NT2/D1 (cell line): Measurements from ENCODE around the gene TMEM40.
"Not testable (repeated sequence)": the region's sequence is repeated elsewhere in the genome, so short reads cannot be mapped to it uniquely, and the experiment has no call there.

Experiments
- DNase-seq: peaks from one replicate; pipeline ENCODE4 v3.0.0-alpha.2; 2011; ENCODE audit warnings: low read depth, low spot score
- H3K27me3 ChIP-seq: 2 replicates; pipeline ENCODE4 v1.6.0; 2011; ENCODE audit warnings: mild to moderate bottlenecking; ENCODE audit not compliant: insufficient read length, insufficient read depth
- H3K36me3 ChIP-seq: 2 replicates; pipeline ENCODE4 v1.6.1; 2011; ENCODE audit warnings: mild to moderate bottlenecking, low read length, mixed read lengths; ENCODE audit not compliant: insufficient read depth, insufficient read length
- H3K4me1 ChIP-seq: 2 replicates; pipeline ENCODE4 v1.5.1; 2011; ENCODE audit not compliant: insufficient read depth, insufficient read length
- H3K4me3 ChIP-seq: 2 replicates; pipeline ENCODE4 v1.5.1; 2011; ENCODE audit warnings: low read depth; ENCODE audit not compliant: insufficient read length
- H3K9ac ChIP-seq: 2 replicates; pipeline ENCODE4 v1.6.0; 2011; ENCODE audit warnings: low read depth; ENCODE audit not compliant: insufficient read length
- H3K9me3 ChIP-seq: 2 replicates; pipeline ENCODE4 v1.5.1; 2011; ENCODE audit warnings: mild to moderate bottlenecking, low read length; ENCODE audit not compliant: insufficient read depth
- SUZ12 ChIP-seq: IDR thresholded peaks from 2 replicates; pipeline ENCODE4 v1.6.1; 2011; ENCODE audit not compliant: insufficient read length, insufficient read depth; ENCODE audit errors: extremely low read depth
- YY1 ChIP-seq: IDR thresholded peaks from 2 replicates; pipeline ENCODE4 v1.6.1; 2011; ENCODE audit not compliant: insufficient read length, insufficient read depth
- ZNF274 ChIP-seq: IDR thresholded peaks from 2 replicates; pipeline ENCODE4 v1.6.1; 2011; ENCODE audit warnings: mild to moderate bottlenecking, low read depth, low read length

TMEM40 gene

DNA sequence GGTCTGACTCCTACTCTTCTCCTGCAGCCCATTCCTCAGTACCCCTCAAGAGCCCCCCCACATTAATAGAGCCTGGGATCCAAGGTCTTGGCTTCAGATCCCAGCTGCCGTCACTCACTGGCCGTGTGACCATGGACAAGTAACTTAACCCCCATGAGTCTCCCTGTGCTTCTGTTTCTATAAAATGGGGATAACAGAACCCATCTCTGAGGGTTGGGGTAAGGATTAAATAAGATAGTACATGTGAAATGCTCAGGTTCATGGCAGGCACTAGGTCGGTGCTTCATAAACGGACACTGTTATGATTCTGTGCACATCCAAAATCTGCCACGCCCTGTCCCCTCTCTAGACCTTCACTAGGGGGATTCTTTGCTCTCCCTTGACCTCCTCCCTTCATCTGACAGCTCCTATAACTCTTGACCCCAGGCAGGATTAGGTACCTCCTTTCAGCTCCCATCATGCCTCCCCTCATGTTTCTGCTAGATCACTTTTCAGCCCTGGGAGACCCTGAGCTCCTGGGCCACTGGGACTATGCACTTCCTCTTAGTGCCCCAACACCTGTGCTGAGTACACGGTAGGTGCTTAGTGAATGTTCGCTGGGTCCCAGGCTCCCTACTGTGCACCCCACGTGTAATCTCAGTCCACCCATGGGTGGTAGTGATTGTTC lies 39.0 kb upstream of the TMEM40 start:
- Histone ChIP-seq H3K9ac (no peak overlapping the region), H3K4me3 (no peak overlapping the region), H3K36me3 (no peaks in the 10 kb centered on the region), H3K27me3 (no peaks in the 10 kb centered on the region), H3K9me3 (no peaks in the 10 kb centered on the region), H3K4me1 (peaks cover 6% of the 10 kb centered on the region)
- TF ChIP-seq SUZ12, result no peak
- no peak for TF ChIP-seq YY1
- no peak for TF ChIP-seq ZNF274
- DNase-seq, result no peak

DNA sequence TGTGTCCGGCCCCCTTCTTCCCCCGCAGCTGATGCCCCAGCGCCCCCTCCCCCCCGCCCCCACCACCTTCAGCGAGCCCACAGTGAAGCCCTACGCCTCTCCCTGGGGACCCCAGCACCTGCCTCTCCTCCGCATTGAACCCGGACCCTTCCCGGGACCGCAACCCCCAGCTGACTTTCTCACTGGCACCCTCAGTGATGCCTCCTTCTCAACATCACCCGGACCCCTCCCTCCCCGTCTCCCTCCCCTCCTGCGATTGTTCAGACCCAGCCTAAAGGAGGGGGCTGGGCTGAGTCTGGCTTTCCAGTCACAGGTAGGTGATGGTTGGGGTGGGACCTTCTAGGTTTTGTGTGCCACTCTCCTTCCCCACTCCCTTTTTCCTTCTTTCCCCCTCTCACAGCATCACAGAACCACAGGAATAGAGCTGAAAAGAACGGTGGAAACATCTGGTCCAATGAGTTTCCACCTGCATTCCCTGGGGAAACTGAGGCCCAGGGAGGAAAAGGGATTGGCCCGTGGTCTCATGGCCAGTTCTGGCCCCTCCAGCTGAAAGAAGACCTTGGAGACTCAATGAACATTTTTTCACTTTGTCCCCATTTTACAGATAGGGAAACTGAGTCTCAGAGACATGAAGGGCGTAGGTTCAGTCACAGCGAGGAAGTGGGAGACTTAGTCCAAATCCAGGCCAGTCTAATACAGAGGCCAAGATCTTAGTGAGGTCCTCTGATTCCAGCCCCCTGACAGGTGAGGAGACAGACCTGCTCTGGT lies 38.2 kb upstream of the TMEM40 start:
- no peaks in the 10 kb centered on the region for H3K36me3 ChIP-seq
- DNase-seq, result no peak
- no peaks in the 10 kb centered on the region for H3K9me3 ChIP-seq
- peak overlapping the region; percentile 87 for H3K9ac ChIP-seq
- peaks cover 6% of the 10 kb centered on the region for H3K4me1 ChIP-seq
- TF ChIP-seq SUZ12 (no peak), YY1 (no peak), ZNF274 (no peak)
- H3K27me3 ChIP-seq, result no peaks in the 10 kb centered on the region
- H3K4me3 ChIP-seq, result peak overlapping the region; percentile 84

DNA sequence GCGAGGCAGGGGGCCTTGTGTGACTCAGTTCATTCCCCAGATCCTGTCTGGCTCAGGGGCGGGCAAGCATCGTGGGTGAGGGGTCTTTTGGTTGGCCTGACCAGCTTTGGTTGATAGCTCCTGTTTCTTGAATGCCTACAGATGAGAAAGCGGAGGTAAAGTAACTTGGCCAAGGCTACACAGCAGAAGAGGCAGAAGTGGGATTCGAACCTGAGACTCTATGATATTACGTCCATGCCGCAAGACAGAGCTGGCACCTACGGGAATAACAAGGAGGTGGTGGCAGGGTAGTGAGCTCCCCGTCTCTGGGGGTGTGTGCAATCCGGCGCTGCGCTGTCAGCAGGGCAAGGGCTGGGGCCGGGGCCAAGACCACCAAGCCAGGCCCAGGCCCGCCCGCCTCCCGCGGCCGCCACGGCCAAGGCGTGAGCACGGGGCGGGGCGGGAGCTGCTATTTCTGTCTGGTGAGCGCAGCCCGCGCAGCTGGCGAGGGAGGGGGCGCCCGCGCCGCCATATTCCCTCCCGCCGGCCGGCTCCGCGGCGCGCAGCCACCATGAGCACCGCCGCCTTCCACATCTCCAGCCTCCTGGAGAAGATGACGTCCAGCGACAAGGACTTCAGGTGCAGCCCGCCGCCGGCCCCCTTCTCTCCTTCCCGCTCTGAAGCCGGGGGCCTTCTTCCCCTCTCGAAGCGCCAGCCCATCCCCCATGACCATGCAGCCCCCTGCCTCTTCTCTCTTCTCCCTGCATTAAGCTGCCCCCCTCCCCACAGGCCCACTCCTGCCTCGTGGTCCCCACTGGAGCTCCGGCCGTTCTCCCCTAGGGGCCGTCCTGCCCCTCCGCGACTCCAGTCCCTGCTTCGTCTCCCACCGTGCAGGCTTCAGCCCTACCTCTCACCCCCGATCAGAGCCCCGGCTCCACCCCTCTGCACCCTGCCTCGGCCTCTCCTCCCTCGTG lies 37.4 kb upstream of the TMEM40 start, which contains the start of gene CAND2:
CAND2 (plus strand) TSS at position 510 of the 953 bp plus-strand sequence; CDS start at position 551, 41 bp downstream.
- peak within 1 kb of the TSS; percentile 87 for H3K9ac ChIP-seq
- H3K4me3 ChIP-seq, result peak within 1 kb of the TSS; percentile 84
- TF ChIP-seq SUZ12 (no peak), YY1 (peak; percentile 32)

GRCh38 chr3:12793701-12794100 lies 34.6 kb upstream of the TMEM40 start:
- no peak for DNase-seq
- Histone ChIP-seq H3K36me3 (no peaks in the 10 kb centered on the region), H3K9me3 (no peaks in the 10 kb centered on the region), H3K4me3 (no peak overlapping the region), H3K4me1 (peaks cover 6% of the 10 kb centered on the region), H3K27me3 (no peaks in the 10 kb centered on the region), H3K9ac (no peak overlapping the region)
- no peak for TF ChIP-seq SUZ12
- TF ChIP-seq ZNF274, result no peak
- no peak for TF ChIP-seq YY1

More for the DNA sequence above, 37.4 kb upstream of the TMEM40 start, which contains the start of gene CAND2:
- H3K36me3 ChIP-seq, result no peaks in the 10 kb centered on the region
- peaks cover 6% of the 10 kb centered on the region for H3K4me1 ChIP-seq
- DNase-seq, result no peak
- no peaks in the 10 kb centered on the region for H3K9me3 ChIP-seq
- no peaks in the 10 kb centered on the region for H3K27me3 ChIP-seq

DNA sequence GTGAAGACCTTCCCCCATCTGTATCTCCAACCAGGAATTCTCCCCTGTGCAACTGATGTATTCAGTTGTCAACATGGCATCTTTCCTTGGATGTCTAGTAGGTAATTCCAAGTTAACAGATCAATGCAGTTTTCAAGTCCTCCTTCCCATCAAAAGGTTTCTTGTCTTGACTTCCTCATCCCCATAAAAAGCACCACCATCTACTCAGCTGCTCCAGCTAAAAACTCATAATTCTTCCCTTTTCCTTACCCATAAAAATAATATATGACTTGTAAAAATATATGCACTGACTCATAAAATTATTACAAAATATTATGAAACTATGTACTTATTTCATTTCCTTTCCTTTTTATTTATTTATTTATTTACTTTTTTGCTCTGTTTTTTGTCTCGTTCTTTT lies 32.4 kb upstream of the TMEM40 start:
- no peak for TF ChIP-seq SUZ12
- no peak for TF ChIP-seq ZNF274
- TF ChIP-seq YY1, result no peak
- Histone ChIP-seq H3K4me3 (no peak overlapping the region), H3K4me1 (peaks cover 6% of the 10 kb centered on the region), H3K9ac (no peak overlapping the region), H3K36me3 (no peaks in the 10 kb centered on the region), H3K27me3 (no peaks in the 10 kb centered on the region), H3K9me3 (no peaks in the 10 kb centered on the region)
- no peak for DNase-seq

GRCh38 chr3:12787967-12788690 lies 29.1 kb upstream of the TMEM40 start:
- not testable (repeated sequence) for H3K9me3 ChIP-seq, H3K4me3 ChIP-seq, H3K9ac ChIP-seq, DNase-seq, H3K4me1 ChIP-seq, H3K36me3 ChIP-seq, H3K27me3 ChIP-seq

- H3K9ac ChIP-seq, DNase-seq, H3K4me1 ChIP-seq, H3K4me3 ChIP-seq, H3K9me3 ChIP-seq, H3K36me3 ChIP-seq, H3K27me3 ChIP-seq: not testable (repeated sequence)
These were observed 28.3 kb upstream of the TMEM40 start for GRCh38 chr3:12787346-12787745.
